HepG2 (cell line): Measurements from ENCODE around the gene SMAD3. TPM values are rescaled to one million over a fixed set of nuclear protein-coding genes. Genes with fewer than 3 reads are reported as not detected.

Experiments used
- ATAC-seq: fragments of 200-7000 bp; cut with Tn5 transposase; 3 replicates; pipeline ENCODE4 v1.9.1; 2020; ENCODE audit warnings: mild to moderate bottlenecking, moderate library complexity
- BruUV-seq: library from RNA; stranded (reverse); fragments of 400-500 nt; replicated peaks from 2 replicates; lab custom pipeline; 2021; lab: Mats Ljungman, UMichigan
- CTCF ChIA-PET: fragments of 300-600 bp; formaldehyde crosslinking; extraction: SDS; loops from one replicate; lab custom pipeline; 2021; ENCODE audit warnings: low total read pairs, inconsistent platforms, low intra/inter-chr PET ratio; lab: Yijun Ruan, JAX
- POLR2A ChIA-PET: fragments of 350-600 bp; sonication (Branson Sonifier 250); formaldehyde crosslinking; loops from one replicate; lab custom pipeline; 2020; ENCODE audit warnings: antibody characterized with exemption, inconsistent platforms; lab: Yijun Ruan, JAX
- DNase-seq: peaks from one replicate; pipeline ENCODE4 v3.0.0-alpha.2; 2015; ENCODE audit warnings: low spot score
- FAIRE-seq: peaks from 3 replicates; lab custom pipeline; 2011; peaks lifted over from hg19 to GRCh38; lab: Jason Lieb, UNC
- H2AFZ ChIP-seq: one replicate; pipeline ENCODE4 v1.6.1; 2011; ENCODE audit warnings: low read length, inconsistent platforms
- H3K27ac ChIP-seq: fragments of 300-600 bp; 3 replicates; pipeline ENCODE4 v1.8.0; 2011; ENCODE audit warnings: mixed run types, mild to moderate bottlenecking, mixed read lengths, low read length, inconsistent platforms; ENCODE audit not compliant: insufficient read depth; ENCODE audit errors: extremely low read length
- H3K27me3 ChIP-seq, 2 experiments: fragments of 200-600 bp in 1 of 2; 2 replicates in 1 of 2; 3 replicates in 1 of 2; pipeline versions ENCODE4 v1.6.0 to v1.8.0; 2011; ENCODE audit warnings: low read length in 2 of 2, mild to moderate bottlenecking in 2 of 2, moderate library complexity in 2 of 2, inconsistent platforms in 1 of 2; ENCODE audit not compliant: insufficient read depth in 2 of 2, control insufficient read depth in 1 of 2
- H3K36me3 ChIP-seq, 2 experiments: fragments of 200-600 bp in 1 of 2; replicated peaks in 1 of 2; 2 replicates in 1 of 2; 3 replicates in 1 of 2; pipeline versions ENCODE4 v1.5.1 to v1.8.0; 2011; ENCODE audit warnings: low read length in 2 of 2, inconsistent platforms in 1 of 2; ENCODE audit not compliant: insufficient read depth in 2 of 2, control insufficient read depth in 1 of 2
- H3K4me1 ChIP-seq: 2 replicates; pipeline ENCODE4 v1.5.1; 2012; ENCODE audit warnings: low read length, inconsistent platforms; ENCODE audit not compliant: insufficient read depth
- H3K4me2 ChIP-seq: 2 replicates; pipeline ENCODE4 v1.6.0; 2011; ENCODE audit warnings: low read depth, low read length, inconsistent platforms
- H3K4me3 ChIP-seq, 3 experiments: fragments of 200-600 bp in 1 of 3; sonication (generic), shearing (Covaris generic) in 1 of 3; replicated peaks in 1 of 3; 2 replicates each; pipeline ENCODE4 v1.5.1; 2011 to 2016; ENCODE audit warnings: low read length in 3 of 3, inconsistent platforms in 2 of 3, low read depth in 2 of 3, mild to moderate bottlenecking in 2 of 3, control low read depth in 1 of 3, mixed read lengths in 1 of 3; ENCODE audit not compliant: insufficient read depth in 1 of 3
- H3K79me2 ChIP-seq: one replicate; pipeline ENCODE4 v1.6.1; 2011; ENCODE audit warnings: low read length, inconsistent platforms; ENCODE audit not compliant: insufficient read depth
- H3K9ac ChIP-seq: 2 replicates; pipeline ENCODE4 v1.6.0; 2011; ENCODE audit warnings: mild to moderate bottlenecking, low read depth, low read length, inconsistent platforms; ENCODE audit not compliant: insufficient read depth
- H3K9me3 ChIP-seq: 2 replicates; pipeline ENCODE4 v1.5.1; 2012; ENCODE audit warnings: mild to moderate bottlenecking, low read length
- H4K20me1 ChIP-seq: 2 replicates; pipeline ENCODE4 v1.6.0; 2011; ENCODE audit warnings: inconsistent platforms, mild to moderate bottlenecking, low read length, moderate library complexity; ENCODE audit not compliant: insufficient read depth
- ARHGAP35 ChIP-seq: sonication (generic); formaldehyde crosslinking; IDR thresholded peaks from 2 replicates; pipeline ENCODE4 v1.9.0; 2022; ENCODE audit warnings: mild to moderate bottlenecking, inconsistent platforms, moderate library complexity, missing genetic modification reagents, borderline replicate concordance
- GFI1 ChIP-seq: sonication (generic); formaldehyde crosslinking; IDR thresholded peaks from 2 replicates; pipeline ENCODE4 v1.5.0; 2020; ENCODE audit warnings: missing genetic modification reagents, mild to moderate bottlenecking, borderline replicate concordance
- HMG20B ChIP-seq: conservative IDR thresholded peaks from 2 replicates; pipeline ENCODE4 v1.6.1; 2016; ENCODE audit warnings: missing genetic modification reagents, missing compliant biosample characterization
- MAZ ChIP-seq, 2 experiments: sonication (generic) in 1 of 2; formaldehyde crosslinking in 1 of 2; IDR thresholded peaks; 2 replicates each; pipeline versions ENCODE4 v1.5.0 to v1.6.1; 2012 to 2020; ENCODE audit warnings: low read depth in 2 of 2, mild to moderate bottlenecking in 2 of 2, borderline replicate concordance in 1 of 2, improper control_type of control experiment in 1 of 2, low read length in 1 of 2, missing genetic modification reagents in 1 of 2, moderate library complexity in 1 of 2
- MBD4 ChIP-seq: IDR thresholded peaks from 2 replicates; pipeline ENCODE4 v1.6.1; 2012; ENCODE audit warnings: low read length, inconsistent platforms, borderline replicate concordance
- NR2F1 ChIP-seq, 2 experiments: fragments of 450-650 bp in 1 of 2; formaldehyde crosslinking in 1 of 2; IDR thresholded peaks; 2 replicates each; pipeline versions ENCODE4 v1.5.0 to v1.6.1; 2016 to 2020; ENCODE audit warnings: mild to moderate bottlenecking in 1 of 2, missing compliant biosample characterization in 1 of 2, missing genetic modification reagents in 1 of 2, moderate library complexity in 1 of 2
- PCBP1 ChIP-seq: fragments of 200-400 bp; formaldehyde crosslinking; IDR thresholded peaks from 2 replicates; pipeline ENCODE4 v1.6.1; 2017; ENCODE audit warnings: mild to moderate bottlenecking, low read depth, low read length, borderline replicate concordance
- SIN3B ChIP-seq: fragments of 150-350 bp; IDR thresholded peaks from 2 replicates; pipeline ENCODE4 v1.6.1; 2014; ENCODE audit warnings: low read length
- THRA ChIP-seq: sonication (generic); formaldehyde crosslinking; IDR thresholded peaks from 2 replicates; pipeline ENCODE4 v1.4.0; 2020; ENCODE audit warnings: missing genetic modification reagents, borderline replicate concordance
- ZMYM2 ChIP-seq: sonication (generic); formaldehyde crosslinking; IDR thresholded peaks from 2 replicates; pipeline ENCODE4 v1.8.0; 2022; ENCODE audit warnings: mild to moderate bottlenecking, missing genetic modification reagents
- ZNF331 ChIP-seq: sonication (generic); formaldehyde crosslinking; IDR thresholded peaks from 2 replicates; pipeline ENCODE4 v1.4.0; 2020; ENCODE audit warnings: missing genetic modification reagents
- WGBS: methylation state at CpG from one replicate; pipeline ENCODE4 v1.1.6; 2017; ENCODE audit warnings: low lambda C conversion rate; 5-methylcytosine and 5-hydroxymethylcytosine counted together
- in situ Hi-C: cut with HindIII; loops from 2 replicates; pipeline ENCODE4 v1.10.0; 2017; ENCODE audit warnings: low pct_unique_long_range_greater_than_20kb; ENCODE audit not compliant: extremely low pct_ligation_motif_present
- intact Hi-C: fragments of 100-400 bp; cut with micrococcal nuclease; formaldehyde crosslinking; loops from one replicate; pipeline ENCODE4 v1.10.0; 2022; ENCODE audit not compliant: unreplicated experiment
- polyA plus RNA-seq, 8 experiments: library from polyadenylated mRNA; depleted of rRNA in 3 of 8; stranded (reverse) in 7 of 8; unstranded in 1 of 8; fragments of >200 nt; fragmentation: Illumina TruSeq in 4 of 8; extraction: Trizol in 4 of 8; gene quantifications; 2 replicates each; pipeline versions ENCODE4 v1.2.1 to v1.2.3, GENCODE V29; 2011 to 2016; ENCODE audit warnings: low read depth in 4 of 8, missing spikeins in 1 of 8, mixed read lengths in 1 of 8; ENCODE audit not compliant: insufficient read depth in 1 of 8
- total RNA-seq, 5 experiments: library from RNA; depleted of rRNA; stranded (reverse); fragments of >200 nt; fragmentation: Illumina TruSeq; extraction: Trizol; gene quantifications; 2 replicates each; pipeline ENCODE4 v1.2.3, GENCODE V29; 2016; ENCODE audit warnings: low read depth in 1 of 5
- TF ChIP-seq, protein P1 (sequence below): sonication (generic); formaldehyde crosslinking; IDR thresholded peaks from 2 replicates; pipeline ENCODE4 v1.8.0; 2022; ENCODE audit warnings: low read depth, missing genetic modification reagents
- TF ChIP-seq, protein P2 (sequence below): IDR thresholded peaks from 2 replicates; pipeline ENCODE4 v1.6.1; 2016

Gene SMAD3
- total and polyA plus RNA-seq, 2 of the 13 experiments (the other 11 are each of a cell fraction or from before 2014, with no cell fraction given) = 8.6 to 56.3 TPM

DNA sequence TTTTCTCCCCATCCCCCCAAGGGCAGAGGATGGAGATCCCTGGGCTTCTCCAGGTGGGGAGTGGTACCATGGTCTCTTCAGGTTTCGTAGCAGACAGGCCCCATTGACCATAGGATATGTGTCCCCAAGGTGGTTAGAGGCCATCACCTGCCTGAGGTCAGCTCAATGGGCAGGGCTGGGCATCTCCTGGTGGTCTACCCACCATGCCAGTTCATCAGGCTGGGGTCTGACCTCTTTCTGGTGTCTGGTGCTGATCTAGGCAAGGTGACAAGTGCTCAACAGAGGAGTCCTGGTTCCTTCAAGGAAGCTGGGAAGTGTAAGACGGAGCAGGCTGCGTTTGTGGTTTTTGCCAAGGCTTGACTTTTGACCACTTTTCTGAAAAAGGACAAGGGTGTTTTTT, 71.4 kb downstream of the SMAD3 start:
- BruUV-seq = no TSS peak
- Histone ChIP-seq H3K9ac (no peak overlapping the region), H3K27me3 (no peaks in the 10 kb centered on the region), H3K4me2 (no peak overlapping the region), H2AFZ (no peak overlapping the region), H3K36me3 (peaks cover 0 to under 1% of the 10 kb centered on the region in 2 experiments; a peak in 2 of 5 replicates), H3K9me3 (no peaks in the 10 kb centered on the region), H3K4me1 (peaks cover 98% of the 10 kb centered on the region), H3K4me3 (no peak overlapping the region), H3K27ac (no peak overlapping the region), H4K20me1 (peaks cover 73% of the 10 kb centered on the region), H3K79me2 (peaks cover 84% of the 10 kb centered on the region)
- CTCF ChIA-PET = no interaction called here
- no peak for FAIRE-seq
- no peak for DNase-seq
- intact Hi-C loops (no loop called here), in situ Hi-C loops (no loop called here)
- TF ChIP-seq ZMYM2 (CRISPR knock-in tag) = no peak
- no peak for ATAC-seq
- 96% methylated on average over 3 of the region's 3 CpGs for WGBS
- POLR2A ChIA-PET = interaction anchor here (1.0 to 4.1 kb wide), 5 partner anchors 9 to 73 kb away, joined by 4 to 37 read pairs (median 6); no protein-coding TSS in a partner anchor

DNA sequence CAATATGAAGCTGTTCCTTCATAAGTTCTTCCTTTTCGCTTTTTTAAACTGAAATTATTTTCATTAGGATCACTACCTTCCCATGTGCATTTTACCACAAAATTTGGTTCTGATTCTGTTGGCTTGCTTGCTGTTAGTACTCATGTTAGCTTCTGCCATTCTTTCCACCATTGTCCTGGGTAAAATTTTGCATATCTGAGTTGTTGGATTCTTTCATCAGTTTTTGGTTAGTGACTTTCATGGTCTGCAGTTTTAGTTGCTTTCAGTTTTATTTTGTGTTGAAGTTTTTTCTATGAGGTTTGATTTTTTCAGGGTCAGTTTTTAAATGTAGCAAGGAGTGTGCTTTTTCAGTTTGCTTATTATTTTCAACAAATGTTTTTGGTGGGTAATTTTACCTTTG, 71.9 kb downstream of the SMAD3 start:
- POLR2A ChIA-PET = interaction anchor here (1.5 to 4.1 kb wide), 2 partner anchors 9 to 12 kb away, joined by 6 to 37 read pairs; no protein-coding TSS in a partner anchor
- no peak overlapping the region for H3K9ac ChIP-seq
- DNase-seq (no peak), ATAC-seq (no peak), FAIRE-seq (no peak)
- in situ Hi-C loops = no loop called here
- 100% methylated on average over 1 of the region's 1 CpG for WGBS
- no peak overlapping the region for H3K4me2 ChIP-seq
- no peaks in the 10 kb centered on the region; a peak in 1 of 5 replicates for H3K36me3 ChIP-seq
- H4K20me1 ChIP-seq = peaks cover 68% of the 10 kb centered on the region
- no peak overlapping the region for H3K4me3 ChIP-seq
- no peaks in the 10 kb centered on the region for H3K9me3 ChIP-seq
- no TSS peak for BruUV-seq
- peaks cover 98% of the 10 kb centered on the region for H3K4me1 ChIP-seq
- no peak overlapping the region for H3K27ac ChIP-seq
- peaks cover 84% of the 10 kb centered on the region for H3K79me2 ChIP-seq
- H3K27me3 ChIP-seq = no peaks in the 10 kb centered on the region
- CTCF ChIA-PET = no interaction called here
- intact Hi-C loops = no loop called here
- H2AFZ ChIP-seq = no peak overlapping the region
- no peak for TF ChIP-seq ARHGAP35
- TF ChIP-seq ZNF331 (CRISPR knock-in tag) = no peak
- TF ChIP-seq, protein P1, sequence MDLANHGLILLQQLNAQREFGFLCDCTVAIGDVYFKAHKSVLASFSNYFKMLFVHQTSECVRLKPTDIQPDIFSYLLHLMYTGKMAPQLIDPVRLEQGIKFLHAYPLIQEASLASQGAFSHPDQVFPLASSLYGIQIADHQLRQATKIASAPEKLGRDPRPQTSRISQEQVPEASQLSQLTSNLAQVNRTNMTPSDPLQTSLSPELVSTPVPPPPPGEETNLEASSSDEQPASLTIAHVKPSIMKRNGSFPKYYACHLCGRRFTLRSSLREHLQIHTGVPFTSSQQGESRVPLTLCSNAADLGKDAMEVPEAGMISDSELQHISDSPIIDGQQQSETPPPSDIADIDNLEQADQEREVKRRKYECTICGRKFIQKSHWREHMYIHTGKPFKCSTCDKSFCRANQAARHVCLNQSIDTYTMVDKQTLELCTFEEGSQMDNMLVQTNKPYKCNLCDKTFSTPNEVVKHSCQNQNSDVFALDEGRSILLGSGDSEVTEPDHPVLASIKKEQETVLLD (CRISPR knock-in tag) = no peak
- no peak for TF ChIP-seq PCBP1
- no peak for TF ChIP-seq HMG20B (CRISPR knock-in tag)
- no peak for TF ChIP-seq MAZ (IDR thresholded peaks at IDR 0.05; ENCODE audit: borderline replicate concordance, low read depth, low read length)
- TF ChIP-seq MAZ (CRISPR knock-in tag; IDR thresholded peaks at IDR 0.05; ENCODE audit: low read depth) = no peak
- TF ChIP-seq, protein P2, sequence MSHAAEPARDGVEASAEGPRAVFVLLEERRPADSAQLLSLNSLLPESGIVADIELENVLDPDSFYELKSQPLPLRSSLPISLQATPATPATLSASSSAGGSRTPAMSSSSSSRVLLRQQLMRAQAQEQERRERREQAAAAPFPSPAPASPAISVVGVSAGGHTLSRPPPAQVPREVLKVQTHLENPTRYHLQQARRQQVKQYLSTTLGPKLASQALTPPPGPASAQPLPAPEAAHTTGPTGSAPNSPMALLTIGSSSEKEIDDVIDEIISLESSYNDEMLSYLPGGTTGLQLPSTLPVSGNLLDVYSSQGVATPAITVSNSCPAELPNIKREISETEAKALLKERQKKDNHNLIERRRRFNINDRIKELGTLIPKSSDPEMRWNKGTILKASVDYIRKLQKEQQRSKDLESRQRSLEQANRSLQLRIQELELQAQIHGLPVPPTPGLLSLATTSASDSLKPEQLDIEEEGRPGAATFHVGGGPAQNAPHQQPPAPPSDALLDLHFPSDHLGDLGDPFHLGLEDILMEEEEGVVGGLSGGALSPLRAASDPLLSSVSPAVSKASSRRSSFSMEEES = no peak
- TF ChIP-seq NR2F1 (CRISPR knock-in tag; IDR thresholded peaks at IDR 0.05) = no peak
- TF ChIP-seq GFI1 (CRISPR knock-in tag) = no peak
- no peak for TF ChIP-seq MBD4
- no peak for TF ChIP-seq THRA (CRISPR knock-in tag)
- TF ChIP-seq SIN3B = no peak
